Measurements from ENCODE around the gene RTN4R. TPM values are rescaled to one million over a fixed set of nuclear protein-coding genes. Genes with fewer than 3 reads are reported as not detected.

RTN4R gene
- total RNA-seq, 1 experiment from 2014 or later: 16.3 TPM

DNA sequence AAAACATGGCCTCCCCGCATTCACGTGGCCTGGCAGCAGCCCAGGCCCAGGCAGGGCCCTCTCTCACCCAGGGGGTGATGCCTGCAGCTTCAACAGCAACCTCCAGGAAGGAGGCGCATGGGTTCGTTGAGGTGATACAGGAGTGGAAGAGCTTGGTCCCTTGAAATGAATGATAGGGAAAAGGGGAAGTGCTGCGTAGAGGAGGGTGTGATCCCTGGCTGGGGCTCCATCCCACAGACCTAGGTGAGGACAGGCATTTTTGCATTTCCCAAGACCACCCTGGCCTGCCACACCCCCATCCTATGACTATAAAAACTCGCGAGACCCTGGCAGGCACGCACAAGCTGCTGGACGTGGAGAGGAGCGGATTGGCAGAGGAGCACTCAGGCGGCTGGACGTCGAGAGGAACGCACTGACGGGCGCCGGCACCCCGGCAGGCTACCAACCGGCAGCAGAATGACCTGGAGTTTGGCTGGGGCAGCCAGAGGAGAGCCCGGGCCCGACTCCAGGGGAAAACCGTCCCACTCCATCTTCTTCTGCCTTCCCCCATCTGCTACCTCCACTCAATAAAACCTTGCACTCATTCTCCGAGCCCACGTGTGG, 32.6 kb downstream of the RTN4R start:
- POLR2A ChIA-PET: no interaction called here
- CTCF ChIA-PET: no interaction called here
- DNase-seq (ENCODE audit: low read depth, low spot score): no peak
- no peaks in the 10 kb centered on the region for H3K27me3 ChIP-seq (ENCODE audit: control insufficient read depth, insufficient read depth, low read length)
- no peak overlapping the region for H3K27ac ChIP-seq (ENCODE audit: low read length)
- ATAC-seq: no peak
- TF ChIP-seq, protein P1, sequence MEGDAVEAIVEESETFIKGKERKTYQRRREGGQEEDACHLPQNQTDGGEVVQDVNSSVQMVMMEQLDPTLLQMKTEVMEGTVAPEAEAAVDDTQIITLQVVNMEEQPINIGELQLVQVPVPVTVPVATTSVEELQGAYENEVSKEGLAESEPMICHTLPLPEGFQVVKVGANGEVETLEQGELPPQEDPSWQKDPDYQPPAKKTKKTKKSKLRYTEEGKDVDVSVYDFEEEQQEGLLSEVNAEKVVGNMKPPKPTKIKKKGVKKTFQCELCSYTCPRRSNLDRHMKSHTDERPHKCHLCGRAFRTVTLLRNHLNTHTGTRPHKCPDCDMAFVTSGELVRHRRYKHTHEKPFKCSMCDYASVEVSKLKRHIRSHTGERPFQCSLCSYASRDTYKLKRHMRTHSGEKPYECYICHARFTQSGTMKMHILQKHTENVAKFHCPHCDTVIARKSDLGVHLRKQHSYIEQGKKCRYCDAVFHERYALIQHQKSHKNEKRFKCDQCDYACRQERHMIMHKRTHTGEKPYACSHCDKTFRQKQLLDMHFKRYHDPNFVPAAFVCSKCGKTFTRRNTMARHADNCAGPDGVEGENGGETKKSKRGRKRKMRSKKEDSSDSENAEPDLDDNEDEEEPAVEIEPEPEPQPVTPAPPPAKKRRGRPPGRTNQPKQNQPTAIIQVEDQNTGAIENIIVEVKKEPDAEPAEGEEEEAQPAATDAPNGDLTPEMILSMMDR (IDR thresholded peaks at IDR 0.05): no peak
- TF ChIP-seq POLR2AphosphoS5 (IDR thresholded peaks at IDR 0.05; ENCODE audit: low read depth, low read length): no peak
- no peak for TF ChIP-seq REST (IDR thresholded peaks at IDR 0.05; ENCODE audit: insufficient read depth in 1 of 2, low read depth in 2 of 2, low read length in 1 of 2)
- no peak overlapping the region for H3K4me3 ChIP-seq (ENCODE audit: low read depth in 2 of 2, low read length in 2 of 2)
- no TSS peak for BruUV-seq (replicated peaks)
- intact Hi-C loops (cut with micrococcal nuclease; ENCODE audit: unreplicated experiment) (loop anchor here (10.0 kb wide), 1 partner anchor 61 kb away; no protein-coding TSS in a partner anchor), in situ Hi-C loops (cut with HindIII; ENCODE audit: low pct_unique_long_range_greater_than_20kb, low sequenced_read_pairs) (no loop called here)
- no peaks in the 10 kb centered on the region for H3K36me3 ChIP-seq (ENCODE audit: control insufficient read depth, insufficient read depth, low read length)
- H3K9me3 ChIP-seq (ENCODE audit: control insufficient read depth, insufficient read depth, low read depth, low read length): no peaks in the 10 kb centered on the region
- no peaks in the 10 kb centered on the region for H3K4me1 ChIP-seq (ENCODE audit: control insufficient read depth, insufficient read depth, low read length)

- intact Hi-C loops (cut with micrococcal nuclease; ENCODE audit: unreplicated experiment) (loop anchor here (10.0 kb wide), 1 partner anchor 60 kb away; no protein-coding TSS in a partner anchor), in situ Hi-C loops (cut with HindIII; ENCODE audit: low pct_unique_long_range_greater_than_20kb, low sequenced_read_pairs) (no loop called here)
- no peak for DNase-seq (ENCODE audit: low read depth, low spot score)
- Histone ChIP-seq H3K9me3 (ENCODE audit: control insufficient read depth, insufficient read depth, low read depth, low read length) (no peaks in the 10 kb centered on the region), H3K27me3 (ENCODE audit: control insufficient read depth, insufficient read depth, low read length) (no peaks in the 10 kb centered on the region), H3K4me1 (ENCODE audit: control insufficient read depth, insufficient read depth, low read length) (no peaks in the 10 kb centered on the region), H3K27ac (ENCODE audit: low read length) (no peak overlapping the region), H3K4me3 (ENCODE audit: low read depth in 2 of 2, low read length in 2 of 2) (no peak overlapping the region), H3K36me3 (ENCODE audit: control insufficient read depth, insufficient read depth, low read length) (no peaks in the 10 kb centered on the region)
- ChIA-PET CTCF (no interaction called here), POLR2A (no interaction called here)
- ATAC-seq: no peak
- BruUV-seq (replicated peaks): no TSS peak
- TF ChIP-seq TCF7L2 (IDR thresholded peaks at IDR 0.05; ENCODE audit: low read depth, low read length) (no peak), SIN3A (IDR thresholded peaks at IDR 0.05; ENCODE audit: borderline replicate concordance, insufficient read depth, low read depth, low read length) (no peak), POLR2AphosphoS5 (IDR thresholded peaks at IDR 0.05; ENCODE audit: low read depth, low read length) (no peak), REST (IDR thresholded peaks at IDR 0.05; ENCODE audit: insufficient read depth in 1 of 2, low read depth in 2 of 2, low read length in 1 of 2) (no peak)
- TF ChIP-seq, protein P1 (IDR thresholded peaks at IDR 0.05): no peak
Observed at GRCh38 chr22:20234760-20235388, 33.2 kb downstream of the RTN4R start.

Data from Panc1 (cell line).